ENCODE results near the gene GPATCH8.

Gene GPATCH8

GRCh38 chr17:44547625-44548267, 44.5 kb upstream of the GPATCH8 start:
- Histone ChIP-seq H3K79me2 (no peaks in the 10 kb centered on the region), H3K9me3 (ENCODE audit: control insufficient read depth, low read length) (no peaks in the 10 kb centered on the region), H3K4me1 (peaks cover 9% of the 10 kb centered on the region), H3K36me3 (ENCODE audit: control insufficient read depth, insufficient read depth, low read length) (no peaks in the 10 kb centered on the region), H3K27ac (no peak overlapping the region), H3K4me2 (ENCODE audit: low read length) (no peak overlapping the region), H2AFZ (no peak overlapping the region), H3K9ac (no peak overlapping the region), H3K27me3 (ENCODE audit: control insufficient read depth, insufficient read depth, low read length) (no peaks in the 10 kb centered on the region), H3K4me3 (ENCODE audit: low read depth, low read length) (no peak overlapping the region)
- TF ChIP-seq CTCF (IDR thresholded peaks at IDR 0.05) = no peak

GRCh38 chr17:44546671-44547606, 43.7 kb upstream of the GPATCH8 start:
- no peaks in the 10 kb centered on the region for H3K27me3 ChIP-seq (ENCODE audit: control insufficient read depth, insufficient read depth, low read length)
- no peaks in the 10 kb centered on the region for H3K36me3 ChIP-seq (ENCODE audit: control insufficient read depth, insufficient read depth, low read length)
- peaks cover 9% of the 10 kb centered on the region for H3K4me1 ChIP-seq
- H3K4me3 ChIP-seq (ENCODE audit: low read depth, low read length) = no peak overlapping the region
- no peak overlapping the region for H3K9ac ChIP-seq
- H3K79me2 ChIP-seq = no peaks in the 10 kb centered on the region
- no peak overlapping the region for H3K27ac ChIP-seq
- no peak overlapping the region for H3K4me2 ChIP-seq (ENCODE audit: low read length)
- no peak overlapping the region for H2AFZ ChIP-seq
- no peak for TF ChIP-seq CTCF (IDR thresholded peaks at IDR 0.05)
- no peaks in the 10 kb centered on the region for H3K9me3 ChIP-seq (ENCODE audit: control insufficient read depth, low read length)

- no peaks in the 10 kb centered on the region for H3K79me2 ChIP-seq
- H3K4me3 ChIP-seq (ENCODE audit: low read depth, low read length) = no peak overlapping the region
- H3K4me1 ChIP-seq = no peaks in the 10 kb centered on the region
- no peaks in the 10 kb centered on the region for H3K36me3 ChIP-seq (ENCODE audit: control insufficient read depth, insufficient read depth, low read length)
- no peak for TF ChIP-seq CTCF (IDR thresholded peaks at IDR 0.05)
- no peak overlapping the region for H3K27ac ChIP-seq
- H2AFZ ChIP-seq = no peak overlapping the region
- H3K9me3 ChIP-seq (ENCODE audit: control insufficient read depth, low read length) = no peaks in the 10 kb centered on the region
- no peak overlapping the region for H3K4me2 ChIP-seq (ENCODE audit: low read length)
- no peak overlapping the region for H3K9ac ChIP-seq
- H3K27me3 ChIP-seq (ENCODE audit: control insufficient read depth, insufficient read depth, low read length) = no peaks in the 10 kb centered on the region
Measured at GRCh38 chr17:44543905-44544523, 40.8 kb upstream of the GPATCH8 start.

DNA sequence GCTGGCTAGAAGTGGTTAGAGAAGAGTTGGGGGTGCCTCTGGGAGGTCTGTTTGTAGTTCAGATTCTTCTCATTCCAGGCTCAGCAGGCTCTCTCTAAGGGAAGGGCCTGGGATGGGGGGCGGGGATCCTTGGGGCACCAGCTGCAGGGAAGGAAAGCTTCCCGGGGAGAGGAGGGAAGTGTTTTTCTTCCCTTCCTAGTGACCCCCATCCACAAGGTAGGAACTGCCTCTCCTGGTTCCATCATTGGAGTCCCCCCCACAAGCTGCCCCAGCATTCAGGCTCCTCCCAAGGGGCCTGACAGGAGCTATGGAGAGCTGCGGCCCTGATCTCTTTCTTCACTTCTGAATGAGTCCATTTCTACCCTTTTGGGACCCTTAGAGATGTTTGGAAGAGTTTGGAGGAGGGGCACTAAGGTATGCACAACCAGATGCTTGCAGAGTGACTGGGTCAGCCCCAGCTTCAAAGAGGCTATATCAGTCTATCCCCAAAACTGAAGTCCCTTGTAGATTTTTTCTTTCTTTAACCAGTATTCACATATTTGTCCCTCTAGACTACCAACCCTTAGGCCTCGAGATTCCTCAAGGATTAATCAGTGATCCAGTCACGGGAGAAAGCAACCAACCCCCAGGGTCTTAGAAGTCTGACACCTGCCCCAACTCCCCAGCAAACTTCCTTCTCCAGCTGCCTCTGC, 40.2 kb upstream of the GPATCH8 start:
- Histone ChIP-seq H2AFZ (no peak overlapping the region), H3K4me2 (ENCODE audit: low read length) (no peak overlapping the region)

More for the DNA sequence above, 40.2 kb upstream of the GPATCH8 start:
- Histone ChIP-seq H3K9me3 (ENCODE audit: control insufficient read depth, low read length) (no peaks in the 10 kb centered on the region), H3K27ac (no peak overlapping the region), H3K79me2 (no peaks in the 10 kb centered on the region), H3K4me1 (no peaks in the 10 kb centered on the region), H3K27me3 (ENCODE audit: control insufficient read depth, insufficient read depth, low read length) (no peaks in the 10 kb centered on the region), H3K36me3 (ENCODE audit: control insufficient read depth, insufficient read depth, low read length) (no peaks in the 10 kb centered on the region), H3K4me3 (ENCODE audit: low read depth, low read length) (no peak overlapping the region), H3K9ac (no peak overlapping the region)
- no peak for TF ChIP-seq CTCF (IDR thresholded peaks at IDR 0.05)

Measured in parathyroid adenoma (tissue), 2 donors.